Ishikawa (cell line): ENCODE results near the gene GRIP2.

Source experiments
- CEBPB ChIP-seq: IDR thresholded peaks from 2 replicates; pipeline ENCODE4 v1.6.1; 2012
- CREB1 ChIP-seq: IDR thresholded peaks from 2 replicates; pipeline ENCODE4 v1.6.1; 2012; ENCODE audit warnings: low read depth
- EGR1 ChIP-seq: IDR thresholded peaks from 2 replicates; pipeline ENCODE4 v1.6.1; 2012
- EP300 ChIP-seq: IDR thresholded peaks from 2 replicates; pipeline ENCODE4 v1.6.1; 2012; ENCODE audit warnings: borderline replicate concordance
- FOXM1 ChIP-seq: IDR thresholded peaks from 2 replicates; pipeline ENCODE4 v1.6.1; 2012; ENCODE audit warnings: low read depth, borderline replicate concordance
- MAX ChIP-seq: IDR thresholded peaks from 2 replicates; pipeline ENCODE4 v1.6.1; 2012
- NFIC ChIP-seq: IDR thresholded peaks from 2 replicates; pipeline ENCODE4 v1.6.1; 2012
- RAD21 ChIP-seq: IDR thresholded peaks from 2 replicates; pipeline ENCODE4 v1.6.1; 2012; ENCODE audit warnings: low read depth
- REST ChIP-seq: IDR thresholded peaks from 2 replicates; pipeline ENCODE4 v1.6.1; 2012; ENCODE audit warnings: low read depth, mild to moderate bottlenecking
- TAF1 ChIP-seq: IDR thresholded peaks from 2 replicates; pipeline ENCODE4 v1.6.1; 2012; ENCODE audit warnings: low read depth, mild to moderate bottlenecking
- TCF12 ChIP-seq: IDR thresholded peaks from 2 replicates; pipeline ENCODE4 v1.6.1; 2012; ENCODE audit warnings: low read depth
- TEAD4 ChIP-seq: IDR thresholded peaks from 2 replicates; pipeline ENCODE4 v1.6.1; 2012
- USF1 ChIP-seq: IDR thresholded peaks from 2 replicates; pipeline ENCODE4 v1.6.1; 2012
- YY1 ChIP-seq: IDR thresholded peaks from 2 replicates; pipeline ENCODE4 v1.6.1; 2012; ENCODE audit warnings: low read depth
- ZBTB7A ChIP-seq: IDR thresholded peaks from 2 replicates; pipeline ENCODE4 v1.6.1; 2012; ENCODE audit warnings: low read depth

GRIP2 gene

GRCh38 chr3:14450922-14451606 lies 89.1 kb downstream of the GRIP2 start:
- no peak for TF ChIP-seq NFIC
- no peak for TF ChIP-seq TCF12
- TF ChIP-seq RAD21: no peak
- TF ChIP-seq FOXM1: no peak
- no peak for TF ChIP-seq EGR1
- no peak for TF ChIP-seq USF1
- TF ChIP-seq CREB1: no peak
- no peak for TF ChIP-seq REST
- no peak for TF ChIP-seq YY1
- no peak for TF ChIP-seq CEBPB
- no peak for TF ChIP-seq EP300
- no peak for TF ChIP-seq ZBTB7A
- TF ChIP-seq TAF1: no peak
- no peak for TF ChIP-seq TEAD4
- no peak for TF ChIP-seq MAX

GRCh38 chr3:14450506-14450905 lies 89.6 kb downstream of the GRIP2 start:
- TF ChIP-seq RAD21: no peak
- no peak for TF ChIP-seq TEAD4
- TF ChIP-seq EGR1: no peak
- no peak for TF ChIP-seq REST
- TF ChIP-seq EP300: no peak
- no peak for TF ChIP-seq CREB1
- no peak for TF ChIP-seq FOXM1
- no peak for TF ChIP-seq USF1
- TF ChIP-seq CEBPB: no peak
- TF ChIP-seq MAX: no peak
- TF ChIP-seq NFIC: no peak
- TF ChIP-seq TAF1: no peak
- no peak for TF ChIP-seq TCF12
- TF ChIP-seq ZBTB7A: no peak
- no peak for TF ChIP-seq YY1

GRCh38 chr3:14448756-14449727 lies 91.1 kb downstream of the GRIP2 start:
- TF ChIP-seq ZBTB7A (no peak), REST (no peak), TEAD4 (no peak), YY1 (no peak), EP300 (no peak), NFIC (0 out of 2 replicates have a peak, but pooled peaks have one; percentile 12), USF1 (no peak)
